NB4 (cell line): ENCODE measurements around the gene RNMT.

Source experiments
- DNase-seq: peaks from one replicate; pipeline ENCODE4 v3.0.0; 2010; ENCODE audit warnings: low read depth
- H3K4me3 ChIP-seq: one replicate; pipeline ENCODE4 v1.5.1; 2011; ENCODE audit warnings: mild to moderate bottlenecking, low read depth, low read length, moderate library complexity
- CTCF ChIP-seq: IDR thresholded peaks from one replicate; pipeline ENCODE4 v1.5.1; 2012; ENCODE audit warnings: low read depth, low read length
- MAX ChIP-seq: IDR thresholded peaks from 2 replicates; pipeline ENCODE4 v1.6.1; 2011; ENCODE audit warnings: low read depth, low read length
- MYC ChIP-seq: IDR thresholded peaks from 2 replicates; pipeline ENCODE4 v1.6.1; 2011; ENCODE audit warnings: low read depth, low read length
- POLR2A ChIP-seq: IDR thresholded peaks from 2 replicates; pipeline ENCODE4 v1.6.1; 2011; ENCODE audit warnings: mild to moderate bottlenecking; ENCODE audit not compliant: insufficient read length; ENCODE audit errors: extremely low read depth

RNMT gene

DNA sequence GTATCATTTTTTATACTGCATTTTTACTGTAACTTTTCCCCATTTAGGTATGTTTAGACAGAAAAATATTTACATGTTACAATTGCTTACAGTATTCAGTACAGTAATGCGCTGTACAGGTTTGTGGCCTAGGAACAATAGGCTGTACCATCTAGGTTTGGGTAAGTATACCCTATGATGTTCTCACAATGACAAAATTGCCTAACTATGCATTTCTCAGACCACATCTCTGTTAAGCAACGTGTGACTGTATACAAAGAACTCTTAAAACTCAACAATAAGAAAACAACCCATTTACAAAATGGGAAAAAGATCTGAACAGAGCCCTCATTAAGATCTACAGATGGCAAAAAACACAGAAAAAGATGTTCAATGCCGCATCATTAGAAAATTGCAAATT, 29.5 kb upstream of the RNMT start:
- no peak for TF ChIP-seq CTCF
- TF ChIP-seq MAX: no peak
- no peak for TF ChIP-seq POLR2A
- TF ChIP-seq MYC: no peak
- no peak overlapping the region for H3K4me3 ChIP-seq
- no peak for DNase-seq

- H3K4me3 ChIP-seq: no peak overlapping the region
Observed at GRCh38 chr18:13700153-13700552, 26.3 kb upstream of the RNMT start.

GRCh38 chr18:13703899-13704298, 22.6 kb upstream of the RNMT start:
- peak; percentile 36 for DNase-seq
- H3K4me3 ChIP-seq: no peak overlapping the region
- TF ChIP-seq POLR2A (no peak), CTCF (no peak)

More at GRCh38 chr18:13700153-13700552, 26.3 kb upstream of the RNMT start:
- DNase-seq: no peak
- TF ChIP-seq MAX (no peak), CTCF (no peak), MYC (no peak), POLR2A (no peak)

- no peak overlapping the region for H3K4me3 ChIP-seq
- no peak for TF ChIP-seq MAX
- TF ChIP-seq POLR2A: no peak
- TF ChIP-seq MYC: no peak
- no peak for TF ChIP-seq CTCF
- DNase-seq: no peak
Observed at GRCh38 chr18:13710414-13710831, 16.1 kb upstream of the RNMT start.

DNA sequence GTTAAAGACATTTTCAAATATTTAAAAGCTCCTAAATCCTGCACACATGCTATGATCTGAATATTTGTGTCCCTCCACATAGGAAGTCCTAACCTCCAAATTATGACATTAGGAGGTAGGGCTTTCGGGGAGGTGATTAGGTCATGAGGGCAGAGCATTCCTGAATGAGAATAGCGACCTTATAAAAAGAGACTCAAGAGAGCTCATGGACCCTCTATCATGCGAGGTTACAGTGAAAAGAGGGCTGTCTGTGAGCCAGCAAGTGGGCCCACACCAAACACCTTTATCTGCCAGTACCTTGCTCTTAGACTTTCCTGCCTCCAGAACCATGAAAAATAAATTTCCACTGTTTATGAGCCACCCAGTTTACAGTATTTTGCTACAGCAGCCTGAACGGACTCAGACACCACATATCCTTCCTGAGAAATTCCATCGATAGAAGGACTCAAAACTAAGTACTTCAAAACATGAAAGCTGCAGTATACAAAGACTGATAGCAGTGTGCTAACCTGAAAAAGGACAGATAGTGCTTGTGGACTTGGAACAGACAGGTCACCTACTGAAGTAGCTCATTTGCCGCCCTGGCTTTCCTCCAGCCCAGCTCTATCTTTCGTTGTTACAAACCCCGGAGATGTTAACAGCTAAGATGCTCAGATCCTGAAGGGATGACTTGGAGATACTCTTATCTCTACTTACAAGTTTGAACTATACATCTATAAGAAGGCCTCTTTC, 13.9 kb upstream of the RNMT start:
- H3K4me3 ChIP-seq: no peak overlapping the region
- no peak for DNase-seq
- TF ChIP-seq MAX: no peak
- TF ChIP-seq POLR2A: no peak
- no peak for TF ChIP-seq CTCF
- no peak for TF ChIP-seq MYC
